K562 (cell line): Measurements from ENCODE around the gene SLC26A11.

Source experiments
- BRCA1 ChIP-seq, 2 experiments: fragments of 450-650 bp in 1 of 2; sonication (generic) in 1 of 2; formaldehyde crosslinking in 1 of 2; IDR thresholded peaks; 2 replicates each; pipeline versions ENCODE4 v1.5.0 to v1.6.1; 2017 to 2020; ENCODE audit warnings: mild to moderate bottlenecking in 1 of 2, missing genetic modification reagents in 1 of 2
- EP300 ChIP-seq: IDR thresholded peaks from 2 replicates; pipeline ENCODE4 v1.6.1; 2012; ENCODE audit warnings: low read length, improper control_type of control experiment
- MYC ChIP-seq, 2 experiments: fragments of 250-450 bp in 1 of 2; sonication (Bioruptor Pico) in 1 of 2; IDR thresholded peaks; 2 replicates each; pipeline versions ENCODE4 v1.5.1 to v1.6.1; 2012 to 2021; ENCODE audit warnings: low read depth in 2 of 2, borderline replicate concordance in 1 of 2, improper control_type of control experiment in 1 of 2, low read length in 1 of 2, mild to moderate bottlenecking in 1 of 2, moderate library complexity in 1 of 2
- NR2C2 ChIP-seq, 2 experiments: fragments of 200-800 bp in 1 of 2; sonication (Bioruptor generic) in 1 of 2; sonication (generic) in 1 of 2; formaldehyde crosslinking in 1 of 2; IDR thresholded peaks; 2 replicates each; pipeline versions ENCODE4 v1.6.1 to v1.8.0; 2016 to 2022; ENCODE audit warnings: mild to moderate bottlenecking in 1 of 2, missing compliant biosample characterization in 1 of 2, missing genetic modification characterization in 1 of 2, missing genetic modification reagents in 1 of 2
- POLR2A ChIP-seq: fragments of 450-650 bp; conservative IDR thresholded peaks from 2 replicates; pipeline ENCODE4 v1.6.1; 2016
- SAP30 ChIP-seq: fragments of 200-600 bp; sonication (generic); IDR thresholded peaks from 2 replicates; pipeline ENCODE4 v1.6.1; 2012; ENCODE audit warnings: borderline replicate concordance, low read depth, mild to moderate bottlenecking, moderate library complexity, low read length, control low read depth, inconsistent platforms; ENCODE audit not compliant: insufficient read depth, poor library complexity, severe bottlenecking
- SMC3 ChIP-seq: conservative IDR thresholded peaks from 2 replicates; pipeline ENCODE4 v1.6.1; 2011; ENCODE audit warnings: low read depth, low read length, improper control_type of control experiment; ENCODE audit not compliant: insufficient read depth
- TF ChIP-seq, protein P1 (sequence below), 3 experiments: IDR thresholded peaks in 2 of 3; conservative IDR thresholded peaks in 1 of 3; 2 replicates each; pipeline ENCODE4 v1.5.1; 2011 to 2012; ENCODE audit warnings: low read length in 3 of 3, mild to moderate bottlenecking in 3 of 3, control low read depth in 2 of 3, improper control_type of control experiment in 1 of 3, inconsistent platforms in 1 of 3, low read depth in 1 of 3, mixed read lengths in 1 of 3, moderate library complexity in 1 of 3; ENCODE audit not compliant: insufficient read depth in 2 of 3
- TF ChIP-seq, protein P2 (sequence below): sonication (generic); formaldehyde crosslinking; IDR thresholded peaks from 2 replicates; pipeline ENCODE4 v1.8.0; 2023; ENCODE audit warnings: mild to moderate bottlenecking, missing genetic modification reagents
- TF ChIP-seq, protein P3 (sequence below): fragments of 450-650 bp; IDR thresholded peaks from 2 replicates; pipeline ENCODE4 v1.6.1; 2018; ENCODE audit not compliant: partially characterized antibody
- TF ChIP-seq, protein P4 (sequence below): sonication (generic); formaldehyde crosslinking; IDR thresholded peaks from 2 replicates; pipeline ENCODE4 v1.8.0; 2023; ENCODE audit warnings: mild to moderate bottlenecking, missing genetic modification reagents
- TF ChIP-seq, protein P5 (sequence below): fragments of 250-450 bp; sonication (Bioruptor Pico); IDR thresholded peaks from 2 replicates; pipeline ENCODE4 v1.4.0; 2020; ENCODE audit warnings: mild to moderate bottlenecking, moderate library complexity

DNA sequence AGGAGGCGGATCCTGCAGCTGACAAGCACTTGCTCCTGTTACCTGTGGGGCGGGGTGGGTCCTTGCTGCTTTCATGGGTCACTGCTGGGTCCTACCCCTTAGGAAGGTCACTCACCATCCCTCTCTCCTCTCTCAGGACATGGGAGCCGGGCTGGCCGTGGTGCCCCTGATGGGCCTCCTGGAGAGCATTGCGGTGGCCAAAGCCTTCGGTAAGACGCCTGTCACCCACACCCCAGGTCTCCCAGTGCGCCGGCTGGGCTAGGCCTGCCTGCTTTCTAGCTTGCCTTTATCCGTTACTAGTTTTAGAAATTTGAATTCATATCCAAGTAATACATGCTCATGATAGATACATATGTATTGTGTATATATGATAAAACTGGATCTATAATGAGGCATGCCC is 17.2 kb downstream of the SLC26A11 start:
- no peak for TF ChIP-seq SAP30
- no peak for TF ChIP-seq POLR2A
- TF ChIP-seq, protein P1, sequence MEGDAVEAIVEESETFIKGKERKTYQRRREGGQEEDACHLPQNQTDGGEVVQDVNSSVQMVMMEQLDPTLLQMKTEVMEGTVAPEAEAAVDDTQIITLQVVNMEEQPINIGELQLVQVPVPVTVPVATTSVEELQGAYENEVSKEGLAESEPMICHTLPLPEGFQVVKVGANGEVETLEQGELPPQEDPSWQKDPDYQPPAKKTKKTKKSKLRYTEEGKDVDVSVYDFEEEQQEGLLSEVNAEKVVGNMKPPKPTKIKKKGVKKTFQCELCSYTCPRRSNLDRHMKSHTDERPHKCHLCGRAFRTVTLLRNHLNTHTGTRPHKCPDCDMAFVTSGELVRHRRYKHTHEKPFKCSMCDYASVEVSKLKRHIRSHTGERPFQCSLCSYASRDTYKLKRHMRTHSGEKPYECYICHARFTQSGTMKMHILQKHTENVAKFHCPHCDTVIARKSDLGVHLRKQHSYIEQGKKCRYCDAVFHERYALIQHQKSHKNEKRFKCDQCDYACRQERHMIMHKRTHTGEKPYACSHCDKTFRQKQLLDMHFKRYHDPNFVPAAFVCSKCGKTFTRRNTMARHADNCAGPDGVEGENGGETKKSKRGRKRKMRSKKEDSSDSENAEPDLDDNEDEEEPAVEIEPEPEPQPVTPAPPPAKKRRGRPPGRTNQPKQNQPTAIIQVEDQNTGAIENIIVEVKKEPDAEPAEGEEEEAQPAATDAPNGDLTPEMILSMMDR (IDR thresholded peaks at IDR 0.05 in 2 of 3, conservative IDR thresholded peaks at IDR 0.05 in 1 of 3; ENCODE audit: insufficient read depth in 2 of 3, low read depth in 1 of 3, low read length in 3 of 3): no peak
- no peak for TF ChIP-seq EP300
- TF ChIP-seq NR2C2 (CRISPR knock-in tag; IDR thresholded peaks at IDR 0.05): no peak
- TF ChIP-seq NR2C2 (tag; IDR thresholded peaks at IDR 0.05): no peak
- TF ChIP-seq, protein P2, sequence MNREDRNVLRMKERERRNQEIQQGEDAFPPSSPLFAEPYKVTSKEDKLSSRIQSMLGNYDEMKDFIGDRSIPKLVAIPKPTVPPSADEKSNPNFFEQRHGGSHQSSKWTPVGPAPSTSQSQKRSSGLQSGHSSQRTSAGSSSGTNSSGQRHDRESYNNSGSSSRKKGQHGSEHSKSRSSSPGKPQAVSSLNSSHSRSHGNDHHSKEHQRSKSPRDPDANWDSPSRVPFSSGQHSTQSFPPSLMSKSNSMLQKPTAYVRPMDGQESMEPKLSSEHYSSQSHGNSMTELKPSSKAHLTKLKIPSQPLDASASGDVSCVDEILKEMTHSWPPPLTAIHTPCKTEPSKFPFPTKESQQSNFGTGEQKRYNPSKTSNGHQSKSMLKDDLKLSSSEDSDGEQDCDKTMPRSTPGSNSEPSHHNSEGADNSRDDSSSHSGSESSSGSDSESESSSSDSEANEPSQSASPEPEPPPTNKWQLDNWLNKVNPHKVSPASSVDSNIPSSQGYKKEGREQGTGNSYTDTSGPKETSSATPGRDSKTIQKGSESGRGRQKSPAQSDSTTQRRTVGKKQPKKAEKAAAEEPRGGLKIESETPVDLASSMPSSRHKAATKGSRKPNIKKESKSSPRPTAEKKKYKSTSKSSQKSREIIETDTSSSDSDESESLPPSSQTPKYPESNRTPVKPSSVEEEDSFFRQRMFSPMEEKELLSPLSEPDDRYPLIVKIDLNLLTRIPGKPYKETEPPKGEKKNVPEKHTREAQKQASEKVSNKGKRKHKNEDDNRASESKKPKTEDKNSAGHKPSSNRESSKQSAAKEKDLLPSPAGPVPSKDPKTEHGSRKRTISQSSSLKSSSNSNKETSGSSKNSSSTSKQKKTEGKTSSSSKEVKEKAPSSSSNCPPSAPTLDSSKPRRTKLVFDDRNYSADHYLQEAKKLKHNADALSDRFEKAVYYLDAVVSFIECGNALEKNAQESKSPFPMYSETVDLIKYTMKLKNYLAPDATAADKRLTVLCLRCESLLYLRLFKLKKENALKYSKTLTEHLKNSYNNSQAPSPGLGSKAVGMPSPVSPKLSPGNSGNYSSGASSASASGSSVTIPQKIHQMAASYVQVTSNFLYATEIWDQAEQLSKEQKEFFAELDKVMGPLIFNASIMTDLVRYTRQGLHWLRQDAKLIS: no peak
- no peak for TF ChIP-seq BRCA1 (IDR thresholded peaks at IDR 0.05)
- no peak for TF ChIP-seq BRCA1 (CRISPR knock-in tag; IDR thresholded peaks at IDR 0.05)
- TF ChIP-seq, protein P3, sequence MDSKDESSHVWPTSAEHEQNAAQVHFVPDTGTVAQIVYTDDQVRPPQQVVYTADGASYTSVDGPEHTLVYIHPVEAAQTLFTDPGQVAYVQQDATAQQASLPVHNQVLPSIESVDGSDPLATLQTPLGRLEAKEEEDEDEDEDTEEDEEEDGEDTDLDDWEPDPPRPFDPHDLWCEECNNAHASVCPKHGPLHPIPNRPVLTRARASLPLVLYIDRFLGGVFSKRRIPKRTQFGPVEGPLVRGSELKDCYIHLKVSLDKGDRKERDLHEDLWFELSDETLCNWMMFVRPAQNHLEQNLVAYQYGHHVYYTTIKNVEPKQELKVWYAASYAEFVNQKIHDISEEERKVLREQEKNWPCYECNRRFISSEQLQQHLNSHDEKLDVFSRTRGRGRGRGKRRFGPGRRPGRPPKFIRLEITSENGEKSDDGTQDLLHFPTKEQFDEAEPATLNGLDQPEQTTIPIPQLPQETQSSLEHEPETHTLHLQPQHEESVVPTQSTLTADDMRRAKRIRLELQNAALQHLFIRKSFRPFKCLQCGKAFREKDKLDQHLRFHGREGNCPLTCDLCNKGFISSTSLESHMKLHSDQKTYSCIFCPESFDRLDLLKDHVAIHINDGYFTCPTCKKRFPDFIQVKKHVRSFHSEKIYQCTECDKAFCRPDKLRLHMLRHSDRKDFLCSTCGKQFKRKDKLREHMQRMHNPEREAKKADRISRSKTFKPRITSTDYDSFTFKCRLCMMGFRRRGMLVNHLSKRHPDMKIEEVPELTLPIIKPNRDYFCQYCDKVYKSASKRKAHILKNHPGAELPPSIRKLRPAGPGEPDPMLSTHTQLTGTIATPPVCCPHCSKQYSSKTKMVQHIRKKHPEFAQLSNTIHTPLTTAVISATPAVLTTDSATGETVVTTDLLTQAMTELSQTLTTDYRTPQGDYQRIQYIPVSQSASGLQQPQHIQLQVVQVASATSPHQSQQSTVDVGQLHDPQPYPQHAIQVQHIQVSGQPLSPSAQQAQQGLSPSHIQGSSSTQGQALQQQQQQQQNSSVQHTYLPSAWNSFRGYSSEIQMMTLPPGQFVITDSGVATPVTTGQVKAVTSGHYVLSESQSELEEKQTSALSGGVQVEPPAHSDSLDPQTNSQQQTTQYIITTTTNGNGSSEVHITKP: no peak
- no peak for TF ChIP-seq MYC (IDR thresholded peaks at IDR 0.05; ENCODE audit: low read depth, low read length)
- no peak for TF ChIP-seq MYC (CRISPR knock-in tag; IDR thresholded peaks at IDR 0.05; ENCODE audit: borderline replicate concordance, low read depth)
- no peak for TF ChIP-seq SMC3
- TF ChIP-seq, protein P4, sequence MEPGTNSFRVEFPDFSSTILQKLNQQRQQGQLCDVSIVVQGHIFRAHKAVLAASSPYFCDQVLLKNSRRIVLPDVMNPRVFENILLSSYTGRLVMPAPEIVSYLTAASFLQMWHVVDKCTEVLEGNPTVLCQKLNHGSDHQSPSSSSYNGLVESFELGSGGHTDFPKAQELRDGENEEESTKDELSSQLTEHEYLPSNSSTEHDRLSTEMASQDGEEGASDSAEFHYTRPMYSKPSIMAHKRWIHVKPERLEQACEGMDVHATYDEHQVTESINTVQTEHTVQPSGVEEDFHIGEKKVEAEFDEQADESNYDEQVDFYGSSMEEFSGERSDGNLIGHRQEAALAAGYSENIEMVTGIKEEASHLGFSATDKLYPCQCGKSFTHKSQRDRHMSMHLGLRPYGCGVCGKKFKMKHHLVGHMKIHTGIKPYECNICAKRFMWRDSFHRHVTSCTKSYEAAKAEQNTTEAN (CRISPR knock-in tag): no peak
- TF ChIP-seq, protein P5, sequence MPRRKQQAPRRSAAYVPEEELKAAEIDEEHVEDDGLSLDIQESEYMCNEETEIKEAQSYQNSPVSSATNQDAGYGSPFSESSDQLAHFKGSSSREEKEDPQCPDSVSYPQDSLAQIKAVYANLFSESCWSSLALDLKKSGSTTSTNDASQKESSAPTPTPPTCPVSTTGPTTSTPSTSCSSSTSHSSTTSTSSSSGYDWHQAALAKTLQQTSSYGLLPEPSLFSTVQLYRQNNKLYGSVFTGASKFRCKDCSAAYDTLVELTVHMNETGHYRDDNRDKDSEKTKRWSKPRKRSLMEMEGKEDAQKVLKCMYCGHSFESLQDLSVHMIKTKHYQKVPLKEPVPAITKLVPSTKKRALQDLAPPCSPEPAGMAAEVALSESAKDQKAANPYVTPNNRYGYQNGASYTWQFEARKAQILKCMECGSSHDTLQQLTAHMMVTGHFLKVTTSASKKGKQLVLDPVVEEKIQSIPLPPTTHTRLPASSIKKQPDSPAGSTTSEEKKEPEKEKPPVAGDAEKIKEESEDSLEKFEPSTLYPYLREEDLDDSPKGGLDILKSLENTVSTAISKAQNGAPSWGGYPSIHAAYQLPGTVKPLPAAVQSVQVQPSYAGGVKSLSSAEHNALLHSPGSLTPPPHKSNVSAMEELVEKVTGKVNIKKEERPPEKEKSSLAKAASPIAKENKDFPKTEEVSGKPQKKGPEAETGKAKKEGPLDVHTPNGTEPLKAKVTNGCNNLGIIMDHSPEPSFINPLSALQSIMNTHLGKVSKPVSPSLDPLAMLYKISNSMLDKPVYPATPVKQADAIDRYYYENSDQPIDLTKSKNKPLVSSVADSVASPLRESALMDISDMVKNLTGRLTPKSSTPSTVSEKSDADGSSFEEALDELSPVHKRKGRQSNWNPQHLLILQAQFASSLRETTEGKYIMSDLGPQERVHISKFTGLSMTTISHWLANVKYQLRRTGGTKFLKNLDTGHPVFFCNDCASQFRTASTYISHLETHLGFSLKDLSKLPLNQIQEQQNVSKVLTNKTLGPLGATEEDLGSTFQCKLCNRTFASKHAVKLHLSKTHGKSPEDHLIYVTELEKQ: no peak
